HG03175 (cell line): Measurements from ENCODE around the gene SPOCK1.

Source experiments
- ATAC-seq: cut with Tn5 transposase; IDR thresholded peaks from one replicate; pipeline ENCODE4 v1.9.1; 2021; ENCODE audit warnings: mild to moderate bottlenecking, moderate library complexity; ENCODE audit not compliant: unreplicated experiment

The SPOCK1 gene

DNA sequence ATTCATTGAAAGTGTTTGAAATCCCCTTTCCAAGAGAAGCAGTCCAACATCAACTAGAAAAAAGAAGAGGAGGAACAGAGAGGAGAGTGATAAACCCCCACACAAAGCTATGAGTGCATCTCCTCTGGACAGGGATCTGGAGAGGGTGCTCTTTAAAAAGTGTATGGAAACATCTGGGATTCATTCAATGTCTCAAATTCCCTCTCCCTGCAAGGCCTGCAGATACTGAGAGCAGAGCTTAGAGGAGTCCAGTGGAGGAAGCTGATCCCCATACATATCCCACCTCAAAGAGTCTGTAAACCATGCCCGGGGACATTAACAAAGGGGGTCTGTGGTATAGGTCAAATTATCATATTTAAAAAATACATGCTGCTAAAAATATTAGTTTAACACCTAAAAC is 2.2 kb downstream of the SPOCK1 start:
- no peak for ATAC-seq

DNA sequence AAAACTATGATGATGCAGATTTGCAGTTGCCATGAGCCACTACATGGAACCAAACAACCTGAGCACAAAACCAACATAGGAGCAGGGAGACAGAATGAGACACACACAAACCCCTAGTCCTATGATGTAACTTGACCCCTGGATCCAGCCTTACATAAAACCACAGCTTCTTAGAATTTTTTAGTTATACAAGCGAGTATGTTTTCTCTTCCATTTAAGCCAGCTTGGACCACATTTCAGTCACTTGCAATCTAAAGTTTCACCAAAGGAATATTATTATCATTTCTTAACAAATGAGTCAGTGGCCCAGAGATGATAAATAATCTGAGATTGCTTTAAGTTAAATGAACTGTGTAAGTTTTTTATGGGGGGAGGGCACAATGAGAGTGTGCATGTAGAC is 6.8 kb downstream of the SPOCK1 start:
- ATAC-seq: no peak

DNA sequence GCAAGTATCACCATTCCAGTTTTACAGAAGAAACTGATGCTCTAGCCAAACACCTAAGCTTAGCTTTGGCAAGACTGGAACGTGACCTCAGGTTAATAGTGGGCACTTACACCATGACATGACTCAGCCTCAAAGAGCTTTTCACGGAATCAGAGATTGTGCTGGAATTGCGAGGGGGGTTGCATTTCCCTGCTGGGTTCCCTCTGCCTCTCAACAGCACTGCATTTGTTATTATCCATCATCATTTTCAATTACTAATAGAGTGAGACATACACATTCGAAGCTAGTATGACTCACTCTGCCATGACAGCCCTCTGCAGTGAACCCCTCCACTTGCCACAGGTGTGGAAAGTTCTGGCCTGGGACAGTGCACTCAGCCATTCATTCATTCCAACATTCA is 8.0 kb downstream of the SPOCK1 start:
- no peak for ATAC-seq

DNA sequence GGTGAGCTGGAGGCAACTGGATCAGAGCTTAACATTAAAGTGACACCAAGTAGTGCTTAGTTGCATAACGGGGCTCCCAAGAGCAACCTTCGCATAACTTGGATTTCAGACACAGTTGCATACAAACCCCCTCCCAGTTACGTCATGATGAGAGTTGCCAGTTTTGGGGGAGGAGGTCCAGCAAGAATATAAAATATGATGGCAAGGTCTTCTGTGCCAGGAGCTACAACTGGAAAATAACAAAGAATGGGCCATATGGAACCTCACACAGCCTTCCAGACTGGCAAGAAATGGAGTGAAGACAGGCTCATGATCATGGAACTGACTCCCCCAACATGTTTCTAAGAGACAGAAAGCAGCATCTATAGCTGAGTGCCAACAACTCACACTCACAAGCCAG is 8.5 kb downstream of the SPOCK1 start:
- no peak for ATAC-seq

DNA sequence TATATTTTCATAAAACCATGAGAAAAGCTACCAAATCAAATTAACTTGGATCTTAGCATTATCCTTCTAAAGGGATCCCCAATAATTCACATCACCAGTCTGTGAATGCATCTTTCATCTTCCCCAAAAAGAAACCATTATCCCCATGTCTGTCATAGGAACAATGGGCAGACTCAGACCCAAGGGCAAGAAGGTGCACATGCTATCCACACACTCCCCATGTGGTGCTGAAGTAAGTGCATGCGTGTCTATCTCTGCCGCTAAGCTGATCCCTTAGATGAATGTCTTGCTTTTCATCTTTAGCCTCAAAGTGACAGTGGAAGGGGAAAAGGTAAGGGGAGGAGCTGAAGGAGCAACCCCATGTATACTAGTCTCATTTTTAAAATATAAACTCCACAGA is 10.2 kb downstream of the SPOCK1 start:
- no peak for ATAC-seq

DNA sequence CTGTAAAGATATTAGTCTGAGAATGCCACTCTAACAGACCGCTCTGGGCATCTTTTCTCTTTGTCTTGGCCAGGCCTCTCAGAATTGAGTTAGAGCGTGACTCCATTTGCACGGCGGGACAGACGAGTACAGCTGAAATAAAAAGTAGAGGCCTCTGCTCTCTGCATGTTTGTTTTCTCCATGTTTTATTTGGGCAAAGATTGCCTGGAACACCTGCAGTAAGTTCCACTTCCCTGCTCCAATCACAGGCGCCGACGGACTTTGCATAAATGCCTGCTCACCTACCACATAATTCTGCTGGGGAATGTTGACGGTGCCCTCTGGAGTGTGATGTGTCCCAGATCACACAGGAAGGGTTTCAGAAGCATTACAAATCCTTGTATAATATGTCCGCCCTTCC is 10.6 kb downstream of the SPOCK1 start:
- ATAC-seq: no peak

DNA sequence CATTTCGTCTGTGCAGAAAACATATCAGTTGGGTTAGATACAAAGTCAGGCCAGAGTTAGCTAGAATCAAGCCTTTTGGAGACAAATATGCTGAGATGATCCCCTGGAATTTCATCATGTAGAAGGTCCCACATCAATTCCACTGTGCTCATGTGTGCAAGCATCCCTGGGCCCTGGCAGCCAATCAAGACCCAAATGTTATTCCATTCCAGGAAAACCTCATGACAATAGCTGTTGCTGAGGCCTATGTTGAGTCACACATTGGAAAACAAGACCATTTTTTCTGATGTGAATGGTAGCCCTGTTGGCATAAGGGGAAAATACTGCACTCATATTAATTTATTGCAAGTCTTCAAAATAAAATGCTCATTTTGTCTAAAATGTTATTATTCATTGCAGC is 11.5 kb downstream of the SPOCK1 start:
- no peak for ATAC-seq

DNA sequence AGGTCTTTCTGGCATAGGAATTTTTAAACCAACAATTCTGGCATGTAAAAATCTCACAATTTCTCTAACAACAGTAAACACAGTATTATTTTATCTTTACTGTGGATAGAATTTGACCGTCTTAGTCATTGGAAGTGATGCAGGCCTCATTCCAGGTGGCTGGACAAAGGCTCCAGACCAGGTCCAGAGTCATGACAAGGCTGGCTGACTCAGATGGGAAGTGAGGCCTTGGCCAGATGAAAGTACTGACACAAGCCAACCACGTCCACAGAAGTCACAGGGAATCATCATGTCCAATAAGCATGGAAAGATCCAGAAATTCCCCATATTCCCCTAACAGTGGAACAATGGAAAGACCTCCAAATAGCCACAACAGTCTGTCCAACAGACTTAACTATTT is 12.4 kb downstream of the SPOCK1 start:
- no peak for ATAC-seq

DNA sequence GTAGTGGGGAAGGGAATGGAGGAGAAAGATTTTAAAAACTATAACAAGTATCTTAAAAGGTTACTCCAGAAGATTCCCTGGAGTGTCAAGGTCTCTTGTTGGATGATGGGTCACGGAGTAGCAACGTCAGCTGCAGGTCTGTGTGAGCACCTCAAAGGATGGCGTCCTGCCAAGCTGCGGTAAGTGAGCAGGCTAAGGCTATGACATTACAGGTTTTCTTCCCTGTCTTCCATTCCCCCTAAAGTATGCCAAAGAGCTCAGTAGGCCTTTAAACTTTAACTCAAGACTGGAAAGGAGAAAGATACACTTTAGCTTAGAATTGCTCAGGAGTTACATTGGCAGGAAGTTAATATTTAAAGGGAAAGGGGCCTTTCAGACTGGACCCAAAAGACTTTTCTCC is 17.5 kb downstream of the SPOCK1 start:
- no peak for ATAC-seq

DNA sequence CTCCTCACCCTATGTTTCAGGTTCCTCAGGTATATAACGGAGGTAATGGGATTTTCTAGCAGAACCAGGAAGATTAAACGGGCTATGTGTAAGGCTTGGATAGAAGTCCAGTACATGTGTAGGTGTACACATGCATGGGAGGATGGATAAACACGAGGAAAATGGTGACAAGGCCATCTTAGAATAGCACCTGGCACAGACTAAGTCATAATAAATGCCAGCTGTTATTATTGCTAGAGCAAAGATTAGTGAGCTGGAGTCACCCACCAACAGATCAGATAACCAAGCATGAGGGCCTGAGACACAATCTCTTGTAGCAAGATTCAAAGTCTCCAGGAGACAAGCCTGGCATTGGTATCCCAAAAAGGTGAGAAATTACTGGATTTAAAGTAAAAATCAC is 21.1 kb downstream of the SPOCK1 start:
- no peak for ATAC-seq

DNA sequence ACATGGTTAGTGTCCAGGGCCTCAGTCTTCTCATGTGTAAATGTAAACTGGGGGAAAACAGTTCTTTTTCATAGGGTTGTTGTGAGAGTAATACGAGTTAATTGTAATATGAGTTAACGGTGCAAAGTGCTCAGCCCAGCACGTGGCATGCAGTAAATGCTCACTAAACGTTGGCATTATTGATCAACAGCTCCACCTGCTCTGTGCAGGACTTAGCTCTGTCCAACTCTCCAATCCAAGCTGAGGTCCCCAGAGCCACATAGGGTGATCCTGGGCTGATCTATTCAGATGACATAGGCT is 28.3 kb downstream of the SPOCK1 start:
- ATAC-seq: no peak

DNA sequence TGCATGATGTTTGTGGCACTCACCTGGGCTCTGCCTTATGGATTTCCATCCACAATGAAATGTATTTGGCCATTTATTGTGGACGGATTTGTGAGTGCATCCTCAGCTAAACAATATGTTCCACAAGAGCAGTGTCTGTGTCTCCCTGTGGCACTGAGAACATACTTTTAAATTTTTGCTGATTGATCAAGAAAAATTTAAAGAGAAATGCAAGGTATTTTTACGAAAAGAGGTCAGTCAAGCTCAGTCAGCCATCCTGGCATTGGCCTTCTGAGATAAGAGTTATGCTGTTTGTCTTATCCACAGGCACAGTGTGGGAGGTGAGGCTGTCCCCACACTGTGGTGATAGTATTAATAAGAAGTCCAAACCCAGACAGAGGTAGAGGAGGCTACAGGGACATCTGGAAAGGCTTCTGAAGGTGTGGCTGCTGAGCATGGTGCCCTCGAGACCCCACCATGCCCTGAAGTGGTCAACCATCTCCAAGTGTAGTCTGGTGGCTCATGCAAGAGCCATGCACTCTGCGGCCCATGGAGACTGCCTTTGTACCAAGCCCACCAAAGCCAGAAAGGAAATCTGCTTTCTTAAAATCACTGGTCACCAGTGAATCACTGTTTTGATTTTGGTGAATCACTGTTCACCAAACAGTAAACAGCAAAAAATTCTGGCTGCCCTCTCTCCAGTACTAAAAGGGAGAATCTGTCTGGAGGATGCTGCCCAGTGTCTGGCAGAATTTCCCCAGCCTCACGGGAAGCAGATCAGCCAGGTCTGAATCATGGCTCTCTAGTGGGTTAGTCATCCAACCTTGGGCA is 28.8 kb downstream of the SPOCK1 start:
- ATAC-seq: no peak

DNA sequence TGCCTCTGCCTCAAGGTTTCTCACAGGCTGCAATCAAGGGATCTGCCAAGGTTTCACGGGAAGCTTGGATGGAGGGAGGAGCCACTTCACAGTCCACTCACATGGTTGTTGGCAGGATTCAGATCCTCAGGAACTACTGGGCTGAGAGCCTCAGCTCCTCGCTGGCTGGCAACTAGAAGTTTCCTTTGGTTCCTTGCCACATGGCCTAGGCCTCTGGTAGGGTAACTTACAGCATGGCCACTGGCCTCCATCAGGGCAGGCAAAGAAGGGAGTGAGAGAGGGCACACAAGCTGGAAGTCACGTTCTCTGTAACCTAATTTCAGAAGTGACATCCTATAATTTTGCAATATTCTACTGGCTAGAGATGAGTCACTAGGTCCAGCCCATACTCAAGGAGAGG is 32.2 kb downstream of the SPOCK1 start:
- ATAC-seq: no peak

DNA sequence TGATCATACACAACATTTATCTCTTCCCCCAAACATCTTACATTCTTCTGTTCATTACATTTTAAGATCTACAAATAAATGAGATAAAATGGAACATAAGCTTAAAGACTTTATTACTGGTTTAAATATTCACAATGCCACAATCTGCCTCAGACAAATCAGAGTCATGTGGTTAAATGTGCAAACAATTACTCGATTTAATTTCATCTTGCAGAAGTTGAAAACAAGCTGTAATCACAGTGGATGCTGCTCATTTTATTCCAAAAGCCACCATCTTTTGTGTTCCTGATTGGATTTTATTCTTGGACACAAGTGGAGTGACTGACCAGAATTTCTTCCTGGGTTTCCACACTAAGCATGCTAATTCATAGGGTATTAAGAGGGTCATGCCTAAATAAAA is 33.2 kb downstream of the SPOCK1 start:
- ATAC-seq: no peak

DNA sequence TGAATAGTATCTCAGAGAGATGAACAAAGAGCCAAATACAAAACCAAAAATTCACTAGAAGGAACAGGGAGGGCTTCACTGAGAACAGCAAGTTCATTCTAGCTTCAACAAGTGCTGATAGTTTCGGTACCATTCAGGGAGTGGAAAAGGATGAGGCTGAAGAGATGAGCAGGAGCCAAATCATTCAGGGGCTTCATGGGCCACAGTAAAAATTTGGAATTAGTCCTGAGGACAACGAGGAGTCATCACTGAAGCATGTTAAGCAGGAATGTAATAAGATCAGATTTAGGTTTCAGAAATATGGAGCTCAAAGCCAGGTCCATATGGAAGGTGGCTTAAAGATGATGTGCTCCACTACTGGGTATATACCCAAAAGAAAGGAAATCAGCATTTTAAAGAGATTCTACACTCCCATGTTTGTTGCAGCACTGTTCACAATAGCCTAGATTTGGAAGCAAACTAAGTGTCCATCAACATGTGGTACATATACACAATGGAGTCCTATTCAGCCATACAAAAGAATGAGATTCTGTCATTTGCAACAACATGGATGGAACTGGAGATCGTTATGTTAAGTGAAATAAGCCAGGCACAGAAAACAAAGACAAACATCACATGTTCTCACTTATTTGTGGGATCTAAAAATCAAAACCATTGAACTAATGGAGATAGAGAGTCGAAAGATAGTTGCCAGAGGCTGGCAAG is 36.2 kb downstream of the SPOCK1 start:
- no peak for ATAC-seq

DNA sequence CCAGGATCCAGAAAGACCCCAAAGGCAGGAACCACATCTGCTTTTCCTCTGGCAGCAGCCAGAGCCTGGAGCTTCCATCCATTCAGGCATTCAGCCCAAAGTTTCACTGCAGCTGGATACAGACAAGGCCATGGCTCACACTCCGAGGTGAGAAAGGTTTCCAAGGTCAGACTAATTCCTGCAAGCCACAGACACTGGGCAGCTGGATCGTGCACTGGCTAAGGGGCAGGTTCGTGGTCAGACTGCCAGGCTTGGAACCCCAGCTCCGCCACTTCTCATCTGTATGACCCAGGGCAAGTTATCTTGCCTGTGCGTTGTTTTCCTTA is 36.9 kb downstream of the SPOCK1 start:
- no peak for ATAC-seq

DNA sequence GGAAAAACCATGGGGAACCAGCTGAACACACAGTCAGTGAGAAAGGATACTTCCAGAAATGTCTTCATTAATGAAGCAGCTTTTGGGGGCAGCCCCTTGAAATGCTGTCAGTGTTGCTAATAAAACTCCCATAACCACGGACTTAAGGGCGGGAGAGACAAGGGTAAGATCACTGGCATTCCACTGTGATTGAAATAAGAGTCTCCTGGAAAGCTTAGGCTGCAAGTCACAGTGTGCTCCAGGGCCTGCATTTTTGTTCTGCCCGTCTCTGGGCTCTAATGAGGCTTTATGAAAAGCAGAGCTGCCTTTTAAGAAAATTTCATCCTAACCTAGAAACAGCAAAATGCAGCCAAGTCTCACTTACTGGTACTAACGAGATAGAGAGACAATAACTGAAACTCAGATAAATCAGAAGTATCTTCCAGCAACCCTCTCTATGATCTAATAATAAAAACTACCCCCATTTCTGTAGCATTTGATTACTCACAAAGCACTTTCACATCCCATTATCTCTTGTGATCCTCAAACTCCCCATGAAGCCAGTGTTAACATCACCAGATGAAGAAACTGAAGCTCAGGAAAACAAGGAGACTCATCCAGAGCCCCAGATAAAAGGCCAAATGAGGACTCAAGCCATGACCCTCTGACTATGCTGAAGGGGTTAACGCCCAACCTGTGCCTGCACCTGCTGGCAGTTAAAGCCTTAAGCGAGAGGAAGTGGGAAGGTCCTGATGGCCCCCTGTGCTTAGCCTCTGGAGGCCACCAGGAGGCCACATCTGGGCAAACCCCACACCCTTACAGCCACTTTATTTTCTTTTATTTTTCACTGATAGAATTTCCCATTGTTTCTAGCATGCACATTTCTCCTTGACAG is 37.5 kb downstream of the SPOCK1 start:
- ATAC-seq: no peak

DNA sequence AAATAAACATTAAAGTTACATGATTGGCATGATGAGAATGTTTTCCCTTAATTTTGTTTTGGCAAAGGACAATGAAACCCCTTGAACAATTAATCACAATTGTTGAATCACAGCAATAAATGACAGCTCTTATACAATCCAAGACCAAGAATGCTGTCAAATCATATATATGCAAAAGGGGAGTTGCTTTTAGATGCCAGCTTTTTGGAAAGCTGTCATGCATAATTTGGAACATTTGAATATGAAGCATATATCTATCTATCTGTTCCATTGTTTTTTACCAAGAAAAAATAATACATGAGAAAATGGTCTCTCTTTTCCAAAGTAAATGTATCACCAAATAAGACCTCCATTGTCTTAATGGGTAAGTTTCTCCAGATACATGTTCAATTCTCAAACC is 44.5 kb downstream of the SPOCK1 start:
- no peak for ATAC-seq

DNA sequence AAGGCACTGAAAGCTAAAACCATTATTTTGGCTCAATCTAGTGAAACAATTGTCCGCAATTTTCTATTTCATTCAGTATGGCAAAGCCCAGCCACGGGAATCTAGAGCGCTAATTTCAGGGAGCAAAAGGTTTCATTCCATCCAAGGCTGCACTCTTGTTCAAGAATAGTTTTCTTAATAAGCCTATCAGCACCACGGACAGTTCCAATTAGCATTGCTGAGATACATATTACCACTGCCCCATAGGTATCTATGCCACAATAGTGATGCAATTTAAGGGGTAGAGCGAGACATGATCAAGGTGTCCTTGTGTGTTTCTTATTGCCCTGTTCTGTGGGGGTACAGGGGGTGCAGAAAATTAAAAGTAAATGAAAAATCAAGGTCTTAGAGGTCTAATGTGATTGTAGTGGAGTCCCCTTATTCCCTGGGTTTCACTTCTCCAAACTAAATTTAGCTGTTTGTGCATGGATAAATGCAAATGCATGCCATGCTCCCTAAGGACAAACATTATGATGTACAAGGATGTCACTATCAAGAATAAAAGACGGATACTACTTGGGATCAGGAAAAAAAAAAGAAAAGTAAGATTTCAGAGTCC is 45.5 kb downstream of the SPOCK1 start:
- ATAC-seq: no peak

DNA sequence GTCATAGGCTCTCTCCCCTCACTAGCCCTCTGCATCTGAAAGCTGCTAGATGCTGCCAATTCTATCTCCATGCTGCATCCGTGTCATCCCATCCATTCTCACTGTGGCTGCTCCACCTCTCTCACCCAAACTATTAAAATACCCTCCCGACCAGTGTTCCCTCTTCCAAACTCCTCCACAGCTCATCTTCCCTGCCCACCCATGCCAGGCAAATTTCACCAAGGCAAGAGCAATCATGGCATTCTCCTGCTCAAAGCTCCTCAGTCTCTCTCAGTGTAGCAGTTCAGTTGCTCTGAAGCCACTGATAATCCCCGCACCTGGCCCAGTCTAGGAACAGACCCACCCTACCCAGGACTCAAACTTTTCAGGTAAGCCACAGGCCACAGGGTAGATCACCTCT is 48.4 kb downstream of the SPOCK1 start:
- no peak for ATAC-seq

DNA sequence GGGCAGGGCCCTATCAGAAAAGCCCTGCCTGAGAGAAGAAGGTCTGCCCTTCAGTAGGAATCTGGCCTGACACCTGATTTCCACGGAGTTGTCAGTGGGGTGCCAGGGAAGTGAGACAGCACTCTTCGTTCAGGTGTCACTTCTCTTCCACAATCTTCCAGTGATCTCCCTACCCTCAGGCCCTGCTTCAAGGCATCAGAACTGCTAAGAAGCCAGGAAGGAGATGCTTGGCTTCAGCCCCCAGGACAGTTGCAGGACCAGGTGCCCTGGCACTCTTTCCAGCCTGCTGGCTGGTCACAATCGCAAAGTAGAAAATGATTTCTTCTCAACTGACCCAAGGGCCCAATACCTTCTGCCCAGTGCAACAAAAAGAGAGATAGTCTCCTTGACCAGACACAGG is 50.3 kb downstream of the SPOCK1 start:
- ATAC-seq: no peak

DNA sequence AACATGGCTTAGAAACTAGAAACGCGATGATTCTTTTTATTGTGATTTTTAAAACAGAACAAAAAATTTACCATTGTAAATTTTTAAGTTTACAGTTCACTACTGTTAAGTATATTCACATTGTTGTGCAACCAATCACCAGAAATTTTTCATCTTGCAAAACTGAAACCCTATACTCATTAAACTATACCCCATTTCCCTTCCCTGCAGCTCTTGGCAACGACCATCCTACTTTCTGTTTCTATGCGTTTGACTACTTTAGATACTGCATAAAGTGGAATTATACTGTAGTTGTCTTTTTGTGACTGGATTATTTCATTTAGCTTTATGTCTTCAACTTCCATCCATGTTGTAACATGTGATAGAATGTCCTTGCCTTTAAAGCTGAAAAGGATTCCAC is 52.5 kb downstream of the SPOCK1 start:
- ATAC-seq: no peak
